Stimulated activated CD4-positive, alpha-beta T cell treated with anti-CD3 and anti-CD28 coated beads, TNF-alpha, amount 100 ng/mL, for 48 hours (primary cell): ENCODE measurements around the gene DIP2A.
"Not testable (repeated sequence)": the region's sequence is repeated elsewhere in the genome, so short reads cannot be mapped to it uniquely, and the experiment has no call there.

ENCODE experiments used
- DNase-seq, 3 donors: peaks; one replicate each; pipeline ENCODE4 v3.0.0-alpha.2; 2020; ENCODE audit warnings: low read depth in 3 of 3

The DIP2A gene

GRCh38 chr21:46518983-46519583 lies 60.4 kb downstream of the DIP2A start:
- DNase-seq = no peak

- not testable (repeated sequence) for DNase-seq
Observed at GRCh38 chr21:46527393-46527792, 68.7 kb downstream of the DIP2A start.

GRCh38 chr21:46527801-46528200 lies 69.1 kb downstream of the DIP2A start:
- no peak for DNase-seq

GRCh38 chr21:46532080-46532479 lies 73.4 kb downstream of the DIP2A start:
- DNase-seq = no peak

GRCh38 chr21:46537026-46537425 lies 78.3 kb downstream of the DIP2A start:
- DNase-seq = no peak

GRCh38 chr21:46538262-46538661 lies 79.6 kb downstream of the DIP2A start:
- DNase-seq = no peak

GRCh38 chr21:46538851-46539666 lies 80.4 kb downstream of the DIP2A start:
- DNase-seq = no peak

GRCh38 chr21:46540087-46540710 lies 81.5 kb downstream of the DIP2A start:
- DNase-seq = no peak

GRCh38 chr21:46542588-46543124 lies 84.0 kb downstream of the DIP2A start:
- DNase-seq = no peak

GRCh38 chr21:46543306-46543705 lies 84.6 kb downstream of the DIP2A start:
- no peak for DNase-seq

GRCh38 chr21:46544003-46544402 lies 85.3 kb downstream of the DIP2A start:
- DNase-seq = no peak

GRCh38 chr21:46544824-46545223 lies 86.1 kb downstream of the DIP2A start:
- no peak for DNase-seq

GRCh38 chr21:46545363-46545762 lies 86.7 kb downstream of the DIP2A start:
- DNase-seq = no peak

- DNase-seq = no peak
Observed at GRCh38 chr21:46545911-46546310, 87.2 kb downstream of the DIP2A start.

- no peak for DNase-seq
Observed at GRCh38 chr21:46546799-46547198, 88.1 kb downstream of the DIP2A start.

- no peak for DNase-seq
Observed at GRCh38 chr21:46549650-46550049, 91.0 kb downstream of the DIP2A start.

GRCh38 chr21:46550116-46550941 lies 91.6 kb downstream of the DIP2A start:
- DNase-seq = no peak

- DNase-seq = peak in 2 of 3 donors; percentile 21 to 42
Observed at GRCh38 chr21:46551636-46552241, 93.0 kb downstream of the DIP2A start.

GRCh38 chr21:46552274-46552673 lies 93.6 kb downstream of the DIP2A start:
- no peak for DNase-seq

GRCh38 chr21:46552865-46553379 lies 94.2 kb downstream of the DIP2A start:
- no peak for DNase-seq

- DNase-seq = no peak
Observed at GRCh38 chr21:46553993-46554392, 95.3 kb downstream of the DIP2A start.
